Measurements from ENCODE around the gene RSPH1.

The RSPH1 gene

DNA sequence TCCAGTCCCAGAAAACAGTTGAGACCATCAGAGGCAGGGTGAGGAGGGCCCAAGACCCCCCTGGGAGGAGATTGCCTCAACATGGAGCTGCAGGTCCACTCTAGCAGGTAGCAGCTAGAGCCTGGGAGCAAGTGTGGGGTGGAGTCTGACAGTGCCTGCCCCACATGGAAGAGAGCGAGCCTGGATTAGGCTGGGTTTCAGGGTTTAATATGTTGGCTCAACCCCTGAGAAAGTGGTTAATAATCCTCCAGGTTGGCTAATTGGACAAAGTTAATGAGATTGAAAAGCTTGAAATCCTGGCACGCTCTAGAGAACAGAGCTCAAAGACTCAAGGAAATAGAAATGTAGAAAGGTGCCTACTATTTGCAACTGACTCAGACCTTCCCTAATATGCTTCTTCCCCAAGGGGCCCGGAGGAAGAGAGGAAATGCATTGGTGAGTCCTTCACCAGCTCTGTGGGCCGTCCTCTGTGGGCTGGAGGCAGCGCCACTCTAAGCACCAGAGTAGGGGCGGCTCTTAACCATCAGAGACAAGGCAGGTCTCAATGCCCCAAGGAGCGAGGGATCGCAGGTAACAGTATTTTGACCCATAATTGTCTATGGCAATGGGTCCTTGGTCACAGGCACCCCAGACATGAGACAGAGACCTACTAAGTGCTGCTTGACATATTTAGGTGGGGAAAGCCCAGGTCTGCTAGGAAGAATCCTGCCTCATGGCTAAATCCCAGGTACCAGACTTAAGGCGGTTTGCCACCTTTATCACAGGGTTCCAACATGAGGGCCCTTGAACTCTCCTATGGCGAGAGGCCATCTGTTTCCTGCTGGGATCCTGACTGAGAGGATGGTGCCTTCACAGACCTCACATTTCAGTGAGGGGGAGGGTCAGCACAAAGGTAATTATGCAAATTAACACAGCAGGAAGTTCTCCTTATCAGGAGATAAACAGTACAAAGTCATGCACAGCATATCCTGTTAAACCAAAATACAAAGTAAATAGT lies 33.8 kb downstream of the RSPH1 start:
- FAIRE-seq = no peak

GRCh38 chr21:42461185-42461520 lies 34.9 kb downstream of the RSPH1 start:
- FAIRE-seq = no peak

DNA sequence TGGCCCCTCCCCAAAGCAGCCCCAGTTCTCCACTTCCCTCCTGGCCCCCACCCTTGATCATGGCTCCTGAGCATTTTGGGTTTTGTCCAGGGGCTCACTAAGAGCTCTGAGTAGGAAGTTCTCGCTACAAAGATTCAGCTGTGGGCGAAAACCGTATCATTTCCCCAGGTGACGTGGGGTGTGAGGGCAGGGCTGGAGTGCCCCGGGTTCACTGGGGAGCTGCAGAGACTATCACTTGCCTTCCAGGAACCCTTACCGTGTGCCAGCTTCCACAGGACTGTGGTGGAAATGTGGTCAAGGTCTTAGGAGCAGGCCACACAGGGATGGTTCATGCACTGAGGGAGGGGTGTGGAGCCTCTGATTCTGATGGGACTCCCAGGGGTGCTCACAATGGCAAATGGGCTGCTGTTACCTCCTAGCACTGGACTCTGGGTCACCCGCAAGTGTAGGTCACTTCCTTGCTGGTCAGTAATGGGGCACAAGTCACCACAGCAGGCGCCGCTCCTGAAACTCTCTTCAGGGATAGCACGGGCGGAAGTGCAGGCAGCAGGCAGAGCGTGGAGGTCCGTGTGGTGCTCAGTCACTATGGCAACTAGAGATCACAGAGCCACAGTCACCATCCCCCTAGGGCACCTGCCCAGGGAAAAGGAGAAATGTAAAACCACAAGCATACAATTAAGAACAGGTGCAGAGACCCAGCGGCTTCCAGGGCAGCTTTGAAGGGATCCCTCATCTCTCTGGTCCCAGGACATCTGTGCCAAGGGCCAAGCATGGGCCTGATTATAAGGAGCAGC lies 35.4 kb downstream of the RSPH1 start:
- FAIRE-seq = no peak

DNA sequence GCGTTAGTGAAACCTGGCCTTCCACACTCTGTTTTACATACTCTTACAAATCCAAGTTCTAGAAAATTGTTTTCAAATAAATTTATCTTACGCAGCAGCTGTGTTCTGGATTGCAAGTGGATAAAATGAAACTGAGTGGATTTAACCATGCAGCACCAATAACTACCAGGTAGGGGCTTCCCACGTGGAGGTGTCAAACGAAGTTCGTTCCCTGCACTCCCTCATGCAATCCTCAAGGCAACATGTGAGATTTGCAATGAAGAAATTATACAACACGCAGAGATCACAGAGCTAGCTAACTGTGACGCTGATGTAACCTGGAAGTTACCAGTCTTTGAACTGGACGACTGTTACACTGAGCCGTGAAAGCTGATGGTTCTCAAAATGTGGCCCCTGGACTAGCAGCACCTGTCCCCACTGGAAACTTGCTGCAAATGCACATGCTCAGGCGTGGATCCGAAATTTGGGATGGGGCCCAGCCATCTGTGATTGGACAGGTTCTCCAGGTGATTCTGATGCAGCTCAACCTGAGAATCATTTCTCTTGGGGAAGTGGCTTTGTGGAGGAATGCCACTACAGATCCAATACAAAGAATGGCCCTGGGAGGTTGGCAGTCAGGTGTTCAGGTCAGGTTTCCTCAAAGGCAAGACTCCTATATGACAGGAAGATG lies 36.3 kb downstream of the RSPH1 start:
- no peak for FAIRE-seq

DNA sequence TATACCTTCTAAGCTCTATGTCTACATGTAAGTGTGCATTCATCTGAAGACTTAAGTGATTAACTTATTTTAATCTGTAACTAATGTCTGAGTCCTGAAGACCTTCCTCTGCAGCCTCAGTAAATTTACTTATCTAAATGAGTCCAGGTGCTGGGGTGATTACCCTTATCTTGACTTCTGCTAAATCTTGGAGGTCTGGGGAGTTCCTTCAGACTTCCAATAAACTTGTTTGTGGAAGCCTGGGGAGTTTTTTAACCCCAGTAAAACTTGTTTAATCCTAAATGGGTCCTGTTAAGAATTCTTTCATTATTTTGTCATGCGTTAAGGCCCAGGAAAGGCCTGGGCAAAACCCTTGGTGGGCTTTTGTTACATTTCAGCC lies 37.0 kb downstream of the RSPH1 start:
- FAIRE-seq = no peak

- no peak for FAIRE-seq
Observed at GRCh38 chr21:42456457-42456856, 39.6 kb downstream of the RSPH1 start.

DNA sequence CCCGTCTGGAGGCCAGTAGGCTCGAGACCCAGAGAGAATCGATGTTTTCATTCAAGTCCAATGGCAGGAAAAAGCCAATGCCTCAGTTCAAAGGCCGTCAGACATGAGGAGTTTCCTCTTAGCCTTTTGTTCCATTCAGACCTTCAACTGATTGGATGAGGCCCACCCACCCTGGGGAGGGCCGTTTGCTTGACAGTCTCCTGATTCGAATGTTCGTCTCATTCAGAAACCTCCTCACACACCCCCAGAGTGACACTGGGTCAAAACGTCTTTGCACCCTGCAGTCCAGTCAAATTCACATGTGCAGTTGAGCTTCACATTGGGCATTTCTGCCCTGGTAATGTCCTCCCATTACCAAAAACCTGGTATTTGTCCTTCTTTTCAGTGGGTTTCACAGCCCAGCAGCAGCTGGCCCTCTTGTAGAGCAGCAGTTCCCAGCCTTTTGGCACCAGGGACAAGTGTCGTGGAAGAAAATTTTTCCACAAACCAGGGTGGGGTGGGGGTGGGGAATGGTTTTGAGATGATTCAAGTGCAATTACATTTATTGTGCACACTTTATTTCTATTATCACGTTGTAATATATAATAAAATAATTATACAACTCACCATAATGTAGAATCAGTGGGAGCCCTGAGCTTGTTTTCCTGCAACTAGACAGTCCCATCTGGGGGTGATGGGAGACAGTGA lies 40.1 kb downstream of the RSPH1 start:
- FAIRE-seq = no peak

DNA sequence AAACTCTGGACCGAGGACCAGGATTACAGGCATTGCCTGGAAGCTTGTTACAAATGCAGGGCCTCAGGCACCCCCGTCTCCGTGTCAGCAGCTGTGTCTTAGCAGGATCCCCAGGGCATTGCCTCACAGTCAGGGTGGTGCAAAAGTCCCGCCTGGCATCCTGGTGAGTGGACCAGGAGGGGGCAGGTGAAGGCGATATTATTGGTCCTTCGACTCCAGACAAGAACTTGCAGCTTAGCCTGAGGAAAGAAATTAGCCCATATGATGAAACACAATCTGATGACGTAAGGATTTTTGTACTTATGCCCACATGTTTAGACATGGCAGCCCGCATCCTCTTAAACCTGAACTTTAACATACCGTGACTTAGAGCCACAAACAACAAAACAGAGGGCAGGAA lies 40.8 kb downstream of the RSPH1 start:
- FAIRE-seq = no peak

DNA sequence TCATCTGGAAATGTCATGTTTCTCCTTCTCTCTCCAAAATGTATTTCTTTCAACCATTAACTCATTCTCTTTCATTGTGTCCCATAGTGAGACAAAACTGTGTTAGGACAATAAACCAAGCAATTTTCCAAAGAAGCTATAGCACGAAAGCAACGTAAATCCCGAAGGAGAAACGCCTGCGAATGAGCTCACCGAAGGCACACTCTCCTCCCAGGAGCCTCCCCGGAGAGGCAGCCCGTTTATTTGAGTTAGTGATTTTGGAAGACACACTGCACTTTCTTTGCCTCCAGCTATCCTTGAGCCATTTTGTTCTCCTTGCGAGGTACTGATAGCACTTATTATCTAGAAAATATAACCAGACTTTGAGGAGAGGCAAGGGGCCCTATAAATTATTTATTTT lies 41.2 kb downstream of the RSPH1 start:
- no peak for FAIRE-seq

- no peak for FAIRE-seq
Observed at GRCh38 chr21:42453986-42454570, 41.9 kb downstream of the RSPH1 start.

DNA sequence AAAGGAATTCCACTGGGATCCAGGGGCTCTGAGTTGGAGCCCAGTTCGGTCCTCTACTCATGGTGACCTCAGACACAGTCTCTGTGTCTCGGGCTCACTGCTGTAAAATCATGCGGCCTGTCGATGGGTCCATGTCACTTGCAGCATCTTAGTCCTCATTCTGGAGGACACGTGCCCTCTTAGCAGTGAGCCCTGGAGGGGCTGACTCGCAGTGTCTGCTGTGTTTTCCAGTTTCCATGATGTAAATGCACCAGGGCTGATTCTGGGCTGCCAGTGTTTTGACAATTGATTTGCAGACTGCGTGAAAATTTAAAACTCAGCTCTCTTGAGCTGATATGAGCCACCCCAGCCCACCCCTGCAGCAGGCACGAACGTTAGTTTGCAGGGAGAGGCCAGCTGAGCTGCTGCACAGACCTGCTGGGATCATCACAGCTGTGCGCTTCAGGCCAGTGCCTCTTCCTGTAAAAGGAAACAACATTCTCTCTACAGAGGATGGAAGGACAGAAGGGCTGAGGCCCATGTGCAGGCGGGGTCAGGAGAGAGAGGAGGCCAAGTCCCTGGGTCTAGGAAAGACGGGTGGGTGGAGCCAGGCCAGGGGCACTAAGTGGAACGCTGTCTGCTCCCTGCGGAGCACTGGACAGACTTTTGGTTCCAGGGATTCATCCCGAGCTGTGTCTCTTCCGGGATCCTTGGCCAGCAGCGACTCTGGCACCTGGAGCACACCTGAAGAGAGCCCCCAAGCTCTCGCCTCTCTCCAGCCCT lies 42.6 kb downstream of the RSPH1 start:
- FAIRE-seq = no peak

- FAIRE-seq = no peak
Observed at GRCh38 chr21:42452401-42453223, 43.4 kb downstream of the RSPH1 start.

DNA sequence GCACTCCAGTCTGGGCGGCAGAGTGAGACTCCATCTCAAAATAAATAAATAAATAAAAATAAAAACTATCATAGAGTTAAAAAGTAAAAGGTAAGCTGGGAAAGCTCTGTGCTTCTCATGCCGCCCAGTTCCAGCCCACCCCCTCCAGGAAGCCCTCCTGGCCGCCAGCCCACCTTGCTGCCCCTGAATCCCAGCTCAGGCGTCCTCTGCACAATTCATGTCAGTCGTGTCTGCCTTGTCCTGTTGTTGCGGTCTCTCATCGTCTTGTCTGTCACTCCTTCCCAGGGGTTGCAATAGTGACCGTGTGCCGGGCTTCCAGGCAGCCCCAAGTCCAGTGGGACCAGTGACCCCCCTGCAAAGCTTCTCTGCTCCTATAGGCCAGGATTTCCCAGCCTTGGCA lies 44.1 kb downstream of the RSPH1 start:
- no peak for FAIRE-seq

DNA sequence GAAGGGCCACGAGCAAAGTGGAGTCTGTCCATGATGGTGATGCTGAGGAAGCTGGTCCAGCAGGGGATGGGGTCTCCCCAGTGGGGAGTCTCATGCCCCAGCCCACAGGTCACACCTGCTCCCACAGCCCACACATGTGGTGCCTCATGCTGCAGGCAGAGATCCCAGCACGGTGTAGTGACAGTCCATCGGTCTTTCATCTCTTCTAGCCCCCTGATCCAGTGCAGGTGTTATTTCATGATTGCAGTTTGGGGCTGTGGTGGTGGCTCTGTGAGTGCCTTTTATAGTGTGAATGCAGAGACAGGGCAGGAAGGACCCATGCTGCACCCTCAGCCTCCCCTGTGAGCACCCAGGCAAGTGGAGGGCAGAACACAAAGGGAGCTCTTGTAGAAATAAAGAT lies 47.3 kb downstream of the RSPH1 start:
- FAIRE-seq = no peak

DNA sequence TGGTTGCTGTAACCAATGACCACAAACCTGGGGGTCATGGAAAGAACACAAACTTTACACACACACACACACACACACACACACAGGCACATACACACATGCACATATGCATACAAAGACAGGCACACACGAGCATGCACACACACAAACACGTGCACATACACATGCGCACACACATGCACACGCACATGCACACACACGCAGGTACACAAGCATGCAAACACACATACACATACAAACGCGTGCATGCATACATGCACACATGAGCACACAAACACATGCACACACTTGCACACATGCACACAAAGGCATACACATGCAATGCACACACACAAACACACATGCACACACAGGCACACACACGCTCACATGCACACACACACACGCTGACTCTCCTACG lies 48.3 kb downstream of the RSPH1 start:
- FAIRE-seq = no peak

DNA sequence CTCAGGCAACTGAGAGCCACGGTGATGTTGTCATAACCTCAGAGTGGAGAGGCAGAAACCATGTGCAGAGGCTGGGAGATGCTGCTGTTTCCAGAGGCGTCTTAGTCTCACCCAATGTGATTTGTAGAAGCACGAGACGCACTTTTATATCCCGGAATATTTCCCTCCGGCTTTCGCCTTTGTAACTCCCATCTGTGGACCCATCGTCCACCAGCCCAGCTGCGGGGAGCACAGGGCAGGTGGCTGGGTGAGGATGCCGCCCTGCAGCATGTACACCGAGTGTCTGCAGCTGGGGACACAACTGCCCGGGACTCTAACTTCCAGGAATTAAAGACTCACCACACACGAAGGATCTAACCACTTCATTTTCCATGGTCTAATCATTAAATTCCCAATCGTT lies 48.8 kb downstream of the RSPH1 start:
- FAIRE-seq = no peak

- FAIRE-seq = no peak
Observed at GRCh38 chr21:42446531-42446930, 49.5 kb downstream of the RSPH1 start.

DNA sequence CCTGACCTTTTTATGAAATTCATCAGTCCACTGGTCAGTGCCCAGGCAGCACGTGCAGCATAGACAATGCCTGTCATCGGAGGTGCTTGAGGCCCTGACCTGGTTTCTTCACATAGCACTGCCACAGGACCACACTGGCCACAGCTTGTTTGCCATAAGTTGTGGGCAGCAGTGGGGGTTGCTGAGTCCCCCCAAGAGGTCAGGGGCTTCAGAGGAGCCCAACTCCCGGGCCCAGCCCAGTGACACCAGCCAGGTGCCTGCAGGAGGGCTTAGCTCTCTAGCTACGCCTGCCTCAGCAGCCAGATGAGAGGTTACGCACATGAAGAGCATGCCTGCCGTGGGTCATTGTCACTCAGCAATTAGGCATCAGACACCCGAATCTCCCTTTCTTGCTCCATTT lies 50.7 kb downstream of the RSPH1 start:
- FAIRE-seq = no peak

GRCh38 chr21:42444745-42445059 lies 51.3 kb downstream of the RSPH1 start:
- FAIRE-seq = no peak

DNA sequence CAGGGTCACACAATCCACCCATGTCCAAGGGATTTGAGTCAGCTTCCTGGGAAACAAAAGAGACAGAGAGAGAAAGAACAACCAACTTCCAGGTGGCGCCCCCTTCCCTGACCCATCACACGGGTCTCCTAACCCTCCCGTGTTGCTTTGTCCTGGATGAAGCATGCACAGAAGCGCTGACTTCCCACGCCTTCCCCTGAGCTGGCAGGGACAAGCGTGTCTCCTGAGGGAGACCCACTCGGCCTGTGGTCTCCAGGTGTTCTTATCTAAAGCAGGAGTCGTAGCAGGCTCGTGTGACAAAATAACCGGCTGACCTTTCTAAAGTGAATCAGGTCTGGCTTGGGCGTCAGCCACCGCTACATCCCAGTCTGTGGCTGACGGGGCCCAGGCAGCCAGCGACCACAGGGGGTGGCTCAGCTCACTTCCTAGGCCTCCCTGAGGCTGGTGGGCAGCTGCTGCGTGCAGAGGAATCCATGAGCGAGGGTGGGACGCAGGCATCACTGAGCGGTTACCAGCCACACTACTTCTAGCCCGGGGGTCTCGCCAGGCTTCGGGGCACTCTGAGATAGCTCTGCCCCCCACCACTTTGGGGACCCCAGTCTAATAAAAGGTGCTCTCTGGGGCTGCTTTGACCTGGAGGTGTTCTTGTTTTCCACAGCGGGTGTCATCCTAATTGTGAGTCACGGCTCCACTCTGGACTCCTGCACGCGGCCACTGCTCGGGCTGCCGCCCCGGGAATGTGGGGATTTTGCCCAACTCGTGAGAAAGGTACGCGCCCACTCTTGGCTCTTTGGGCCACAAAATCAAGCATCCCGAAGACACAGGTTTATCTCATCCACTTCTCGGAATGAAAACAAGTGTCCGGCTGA lies 51.9 kb downstream of the RSPH1 start:
- no peak for FAIRE-seq

Data from G401.6 (cell line).